Mammary epithelial cell (primary cell): ENCODE data around the gene TMBIM1.

Source experiments
- EZH2 ChIP-seq: IDR thresholded peaks from 2 replicates; pipeline ENCODE4 v1.6.1; 2012; ENCODE audit warnings: low read length, inconsistent platforms, borderline replicate concordance
- TF ChIP-seq, protein P1 (sequence below), 2 donors: IDR thresholded peaks in 1 of 2; conservative IDR thresholded peaks in 1 of 2; 2 replicates each; pipeline ENCODE4 v1.5.1; 2011 to 2012; ENCODE audit warnings: inconsistent platforms in 2 of 2, low read length in 2 of 2, mild to moderate bottlenecking in 2 of 2, control low read depth in 1 of 2, low read depth in 1 of 2; ENCODE audit not compliant: insufficient read depth in 1 of 2; ENCODE audit errors: extremely low read depth in 1 of 2

DNA sequence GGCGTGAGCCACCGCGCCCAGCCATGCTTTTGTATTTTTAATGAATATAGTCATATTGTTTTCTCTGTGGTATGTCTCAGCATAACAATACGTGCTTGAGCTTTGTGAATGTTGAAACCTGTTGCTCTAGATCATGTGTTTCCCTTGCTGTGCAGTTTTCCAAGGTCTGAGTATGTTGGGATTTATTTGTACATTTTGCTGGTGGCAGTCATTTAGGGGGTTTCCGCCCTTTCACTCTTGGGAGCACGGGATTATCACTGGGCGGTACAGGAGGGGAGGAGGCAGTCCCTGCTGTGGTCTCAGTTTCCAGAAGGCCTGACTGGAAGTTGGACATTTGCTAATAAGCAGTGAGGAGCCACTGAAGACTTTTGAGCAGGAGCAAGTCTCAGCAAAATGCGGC is 39.4 kb upstream of the TMBIM1 start:
- TF ChIP-seq, protein P1, sequence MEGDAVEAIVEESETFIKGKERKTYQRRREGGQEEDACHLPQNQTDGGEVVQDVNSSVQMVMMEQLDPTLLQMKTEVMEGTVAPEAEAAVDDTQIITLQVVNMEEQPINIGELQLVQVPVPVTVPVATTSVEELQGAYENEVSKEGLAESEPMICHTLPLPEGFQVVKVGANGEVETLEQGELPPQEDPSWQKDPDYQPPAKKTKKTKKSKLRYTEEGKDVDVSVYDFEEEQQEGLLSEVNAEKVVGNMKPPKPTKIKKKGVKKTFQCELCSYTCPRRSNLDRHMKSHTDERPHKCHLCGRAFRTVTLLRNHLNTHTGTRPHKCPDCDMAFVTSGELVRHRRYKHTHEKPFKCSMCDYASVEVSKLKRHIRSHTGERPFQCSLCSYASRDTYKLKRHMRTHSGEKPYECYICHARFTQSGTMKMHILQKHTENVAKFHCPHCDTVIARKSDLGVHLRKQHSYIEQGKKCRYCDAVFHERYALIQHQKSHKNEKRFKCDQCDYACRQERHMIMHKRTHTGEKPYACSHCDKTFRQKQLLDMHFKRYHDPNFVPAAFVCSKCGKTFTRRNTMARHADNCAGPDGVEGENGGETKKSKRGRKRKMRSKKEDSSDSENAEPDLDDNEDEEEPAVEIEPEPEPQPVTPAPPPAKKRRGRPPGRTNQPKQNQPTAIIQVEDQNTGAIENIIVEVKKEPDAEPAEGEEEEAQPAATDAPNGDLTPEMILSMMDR (conservative IDR thresholded peaks at IDR 0.05 in 1 of 2, IDR thresholded peaks at IDR 0.05 in 1 of 2; ENCODE audit: extremely low read depth in 1 of 2, insufficient read depth in 1 of 2, low read depth in 1 of 2, low read length in 2 of 2): no peak
- no peak for TF ChIP-seq EZH2
